ENCODE measurements around the gene CDK5RAP2.

Gene CDK5RAP2

DNA sequence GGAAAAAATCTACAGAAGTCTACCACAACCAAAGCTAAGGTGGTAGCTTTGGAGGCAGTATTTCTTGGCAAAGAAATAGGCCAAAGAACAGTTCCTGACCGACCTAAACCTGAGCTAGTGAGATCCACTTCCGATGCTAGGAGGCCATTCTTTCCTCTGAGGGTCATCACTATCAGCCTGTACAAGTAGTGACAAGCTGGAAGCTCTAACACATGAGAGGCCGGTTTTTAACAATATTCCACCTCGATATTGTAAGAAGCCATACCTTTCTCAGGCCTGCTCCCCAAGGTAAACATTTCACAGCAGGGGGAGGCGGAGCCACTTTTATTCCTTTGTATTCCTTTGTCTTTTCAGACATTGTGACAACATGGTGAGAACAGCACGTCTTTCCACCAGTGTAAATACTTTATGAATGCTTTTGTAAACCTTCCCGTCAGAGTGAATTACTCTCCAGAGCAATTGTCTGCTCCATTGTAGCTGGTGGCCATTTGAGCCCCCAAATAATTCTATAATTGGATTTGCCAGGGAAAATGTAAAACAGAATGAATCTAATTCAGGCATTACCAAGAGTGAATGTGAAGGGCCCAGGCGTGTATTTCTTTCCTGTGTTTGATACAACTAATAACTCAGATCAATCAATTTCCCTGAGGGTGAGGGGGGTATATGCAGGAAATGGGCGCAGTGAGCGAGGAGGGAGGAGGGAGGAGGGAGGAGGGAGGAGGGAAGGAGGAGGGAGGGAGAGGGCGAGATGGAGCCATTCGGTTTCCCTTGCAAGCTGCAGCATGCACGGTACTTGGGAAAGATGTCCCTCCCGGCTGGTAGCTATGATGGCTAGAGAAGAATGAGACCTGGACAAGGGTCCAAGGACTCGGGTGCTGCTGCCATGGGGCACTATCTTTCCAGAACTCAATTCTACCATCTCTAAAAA is 166.6 kb downstream of the CDK5RAP2 start:
- no peak for TF ChIP-seq RAD21 (IDR thresholded peaks at IDR 0.05; ENCODE audit: low read depth)
- no peak for TF ChIP-seq FOXM1 (IDR thresholded peaks at IDR 0.05; ENCODE audit: borderline replicate concordance, low read depth)
- no peak for TF ChIP-seq MAX (IDR thresholded peaks at IDR 0.05)
- TF ChIP-seq NFIC (IDR thresholded peaks at IDR 0.05) = no peak
- TF ChIP-seq ZBTB7A (IDR thresholded peaks at IDR 0.05; ENCODE audit: low read depth) = no peak
- no peak for TF ChIP-seq CEBPB (IDR thresholded peaks at IDR 0.05)
- TF ChIP-seq, protein P1, sequence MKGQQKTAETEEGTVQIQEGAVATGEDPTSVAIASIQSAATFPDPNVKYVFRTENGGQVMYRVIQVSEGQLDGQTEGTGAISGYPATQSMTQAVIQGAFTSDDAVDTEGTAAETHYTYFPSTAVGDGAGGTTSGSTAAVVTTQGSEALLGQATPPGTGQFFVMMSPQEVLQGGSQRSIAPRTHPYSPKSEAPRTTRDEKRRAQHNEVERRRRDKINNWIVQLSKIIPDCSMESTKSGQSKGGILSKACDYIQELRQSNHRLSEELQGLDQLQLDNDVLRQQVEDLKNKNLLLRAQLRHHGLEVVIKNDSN (IDR thresholded peaks at IDR 0.05) = no peak
- no peak for TF ChIP-seq TCF12 (IDR thresholded peaks at IDR 0.05; ENCODE audit: low read depth)
- no peak for TF ChIP-seq EGR1 (IDR thresholded peaks at IDR 0.05)
- TF ChIP-seq EP300 (IDR thresholded peaks at IDR 0.05; ENCODE audit: borderline replicate concordance) = no peak
- no peak for TF ChIP-seq TAF1 (IDR thresholded peaks at IDR 0.05; ENCODE audit: low read depth)
- TF ChIP-seq TEAD4 (IDR thresholded peaks at IDR 0.05) = no peak
- no peak for TF ChIP-seq YY1 (IDR thresholded peaks at IDR 0.05; ENCODE audit: low read depth)

GRCh38 chr9:120412425-120412951 is 167.5 kb downstream of the CDK5RAP2 start:
- TF ChIP-seq CEBPB (IDR thresholded peaks at IDR 0.05) (no peak), CREB1 (IDR thresholded peaks at IDR 0.05; ENCODE audit: low read depth) (no peak), NFIC (IDR thresholded peaks at IDR 0.05) (no peak), EGR1 (IDR thresholded peaks at IDR 0.05) (no peak), TCF12 (IDR thresholded peaks at IDR 0.05; ENCODE audit: low read depth) (no peak), ZBTB7A (IDR thresholded peaks at IDR 0.05; ENCODE audit: low read depth) (no peak), YY1 (IDR thresholded peaks at IDR 0.05; ENCODE audit: low read depth) (no peak), RAD21 (IDR thresholded peaks at IDR 0.05; ENCODE audit: low read depth) (no peak), FOXM1 (IDR thresholded peaks at IDR 0.05; ENCODE audit: borderline replicate concordance, low read depth) (no peak), EP300 (IDR thresholded peaks at IDR 0.05; ENCODE audit: borderline replicate concordance) (no peak)
- TF ChIP-seq, protein P1 (IDR thresholded peaks at IDR 0.05) = no peak; the same call in 1 of the 2 replicates
- TF ChIP-seq, protein P2, sequence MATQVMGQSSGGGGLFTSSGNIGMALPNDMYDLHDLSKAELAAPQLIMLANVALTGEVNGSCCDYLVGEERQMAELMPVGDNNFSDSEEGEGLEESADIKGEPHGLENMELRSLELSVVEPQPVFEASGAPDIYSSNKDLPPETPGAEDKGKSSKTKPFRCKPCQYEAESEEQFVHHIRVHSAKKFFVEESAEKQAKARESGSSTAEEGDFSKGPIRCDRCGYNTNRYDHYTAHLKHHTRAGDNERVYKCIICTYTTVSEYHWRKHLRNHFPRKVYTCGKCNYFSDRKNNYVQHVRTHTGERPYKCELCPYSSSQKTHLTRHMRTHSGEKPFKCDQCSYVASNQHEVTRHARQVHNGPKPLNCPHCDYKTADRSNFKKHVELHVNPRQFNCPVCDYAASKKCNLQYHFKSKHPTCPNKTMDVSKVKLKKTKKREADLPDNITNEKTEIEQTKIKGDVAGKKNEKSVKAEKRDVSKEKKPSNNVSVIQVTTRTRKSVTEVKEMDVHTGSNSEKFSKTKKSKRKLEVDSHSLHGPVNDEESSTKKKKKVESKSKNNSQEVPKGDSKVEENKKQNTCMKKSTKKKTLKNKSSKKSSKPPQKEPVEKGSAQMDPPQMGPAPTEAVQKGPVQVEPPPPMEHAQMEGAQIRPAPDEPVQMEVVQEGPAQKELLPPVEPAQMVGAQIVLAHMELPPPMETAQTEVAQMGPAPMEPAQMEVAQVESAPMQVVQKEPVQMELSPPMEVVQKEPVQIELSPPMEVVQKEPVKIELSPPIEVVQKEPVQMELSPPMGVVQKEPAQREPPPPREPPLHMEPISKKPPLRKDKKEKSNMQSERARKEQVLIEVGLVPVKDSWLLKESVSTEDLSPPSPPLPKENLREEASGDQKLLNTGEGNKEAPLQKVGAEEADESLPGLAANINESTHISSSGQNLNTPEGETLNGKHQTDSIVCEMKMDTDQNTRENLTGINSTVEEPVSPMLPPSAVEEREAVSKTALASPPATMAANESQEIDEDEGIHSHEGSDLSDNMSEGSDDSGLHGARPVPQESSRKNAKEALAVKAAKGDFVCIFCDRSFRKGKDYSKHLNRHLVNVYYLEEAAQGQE (IDR thresholded peaks at IDR 0.05; ENCODE audit: low read depth) = no peak

- TF ChIP-seq, protein P1 (IDR thresholded peaks at IDR 0.05) = 0 out of 2 replicates have a peak, but pooled peaks have one; percentile 13
- TF ChIP-seq CEBPB (IDR thresholded peaks at IDR 0.05) = no peak
Observed at GRCh38 chr9:120411862-120412424, 168.0 kb downstream of the CDK5RAP2 start.

DNA sequence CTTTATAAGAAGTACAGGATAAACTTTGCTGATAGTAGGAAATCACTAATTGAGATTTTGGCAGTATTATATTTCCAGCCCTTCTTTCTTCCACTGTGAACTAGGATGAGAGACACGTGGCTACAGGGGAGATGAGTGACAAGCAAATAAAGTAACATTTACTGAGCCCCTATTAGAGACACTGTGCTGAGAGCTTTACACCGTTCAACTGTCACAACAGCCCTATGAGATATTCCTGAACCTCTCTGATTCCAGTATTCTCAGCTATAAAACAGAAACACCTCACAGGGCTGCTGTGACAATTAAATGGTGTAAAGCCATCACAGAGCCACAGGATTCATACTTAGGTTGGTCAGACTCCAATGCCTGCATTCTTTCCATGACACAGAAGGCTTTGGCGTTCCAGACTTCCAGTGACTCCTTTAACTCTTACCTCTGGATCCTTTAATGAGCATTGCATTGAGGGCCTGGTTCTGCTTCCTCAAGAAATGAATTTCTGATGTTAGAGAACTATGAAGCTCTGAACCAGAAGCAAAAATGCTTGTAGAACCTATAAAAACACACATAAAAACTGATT is 169.0 kb downstream of the CDK5RAP2 start:
- TF ChIP-seq CREB1 (IDR thresholded peaks at IDR 0.05; ENCODE audit: low read depth) (no peak), MAX (IDR thresholded peaks at IDR 0.05) (no peak), YY1 (IDR thresholded peaks at IDR 0.05; ENCODE audit: low read depth) (no peak), RAD21 (IDR thresholded peaks at IDR 0.05; ENCODE audit: low read depth) (no peak), TEAD4 (IDR thresholded peaks at IDR 0.05) (no peak), NFIC (IDR thresholded peaks at IDR 0.05) (no peak), TCF12 (IDR thresholded peaks at IDR 0.05; ENCODE audit: low read depth) (no peak), CEBPB (IDR thresholded peaks at IDR 0.05) (no peak), FOXM1 (IDR thresholded peaks at IDR 0.05; ENCODE audit: borderline replicate concordance, low read depth) (no peak), EP300 (IDR thresholded peaks at IDR 0.05; ENCODE audit: borderline replicate concordance) (no peak), ZBTB7A (IDR thresholded peaks at IDR 0.05; ENCODE audit: low read depth) (no peak), EGR1 (IDR thresholded peaks at IDR 0.05) (no peak), TAF1 (IDR thresholded peaks at IDR 0.05; ENCODE audit: low read depth) (no peak)
- TF ChIP-seq, protein P2 (IDR thresholded peaks at IDR 0.05; ENCODE audit: low read depth) = no peak
- TF ChIP-seq, protein P1 (IDR thresholded peaks at IDR 0.05) = no peak
